NCI-H2081 treated with DMSO at 0.1 percent for 48 hours (cell line): ENCODE results near the gene PSPC1.

ENCODE experiments used
- DNase-seq: peaks from one replicate; lab custom pipeline; 2025; lab: John Stamatoyannopoulos, UW

The PSPC1 gene

GRCh38 chr13:19673473-19674430 lies 109.0 kb downstream of the PSPC1 start:
- DNase-seq = no peak

DNA sequence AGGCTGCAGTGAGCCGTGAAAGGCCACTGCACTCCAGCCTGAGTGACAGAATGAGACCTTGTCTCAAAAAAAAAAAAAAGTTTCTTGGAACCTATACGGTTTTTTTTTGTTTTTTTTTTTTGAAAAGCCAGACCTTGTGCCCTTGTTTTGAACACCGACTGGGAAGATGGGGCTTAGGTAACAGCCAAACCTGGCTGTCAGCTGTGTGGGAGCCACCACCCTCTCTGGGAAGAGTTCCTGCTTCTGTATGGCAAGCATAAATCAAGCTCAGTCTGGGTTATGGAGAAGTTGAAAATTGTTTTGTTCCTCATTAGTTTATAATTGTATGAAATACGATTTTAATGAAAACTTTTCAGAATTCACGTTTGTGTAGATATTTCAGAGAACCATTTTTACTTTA lies 109.8 kb downstream of the PSPC1 start:
- DNase-seq = no peak

- no peak for DNase-seq
Measured at GRCh38 chr13:19670147-19670546, 112.6 kb downstream of the PSPC1 start.

GRCh38 chr13:19668778-19669177 lies 114.0 kb downstream of the PSPC1 start:
- DNase-seq = no peak

- no peak for DNase-seq
Measured at GRCh38 chr13:19665427-19665859, 117.3 kb downstream of the PSPC1 start.

- DNase-seq = no peak
Measured at GRCh38 chr13:19664481-19665230, 118.1 kb downstream of the PSPC1 start.

DNA sequence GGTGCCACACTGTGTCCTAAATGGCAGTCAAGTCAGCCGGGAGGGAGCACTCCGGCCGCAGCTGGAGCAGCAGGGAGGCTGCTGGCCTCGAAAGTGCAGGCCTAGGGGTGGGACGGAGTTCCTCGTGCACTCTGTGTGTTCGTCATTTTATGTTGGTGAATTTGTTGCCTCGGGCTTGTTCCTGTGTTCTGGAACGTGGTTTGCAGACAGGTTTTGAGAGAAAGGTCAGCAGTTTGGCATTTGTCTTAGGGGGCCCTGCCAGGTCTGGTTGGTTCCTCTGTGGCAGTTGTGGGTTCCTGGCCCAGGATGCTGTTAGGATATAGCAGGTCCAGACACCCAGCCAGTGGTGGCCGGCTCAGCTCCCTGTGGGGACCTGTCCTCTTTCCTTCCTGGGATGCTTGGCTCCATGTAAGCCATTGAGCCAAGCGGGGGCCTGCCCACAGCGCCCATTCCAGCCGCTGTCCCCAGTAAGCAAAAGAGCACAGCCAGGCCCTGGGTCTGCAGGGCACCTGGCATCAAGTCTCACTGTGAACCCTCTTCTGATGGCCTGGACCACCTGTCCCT lies 119.2 kb downstream of the PSPC1 start:
- DNase-seq = no peak

- DNase-seq = no peak
Measured at GRCh38 chr13:19661561-19661960, 121.2 kb downstream of the PSPC1 start.

DNA sequence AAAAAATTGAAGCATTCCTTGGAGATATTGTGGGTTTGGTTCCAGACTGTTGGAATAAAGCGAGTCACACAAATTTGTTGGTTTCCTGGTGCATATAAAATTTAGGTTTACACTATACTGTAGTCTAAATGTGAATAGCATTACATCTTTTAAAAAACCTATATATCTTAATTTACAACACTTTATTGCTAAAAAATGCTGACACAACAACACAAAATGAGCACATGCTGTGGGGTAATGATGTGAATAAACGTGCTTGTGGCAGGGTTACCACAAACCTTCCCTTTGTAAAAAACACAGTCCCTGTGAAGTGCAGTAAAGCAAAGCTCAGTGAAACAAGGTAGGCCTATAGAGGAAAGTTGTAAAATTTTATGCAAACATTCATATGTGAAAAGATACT lies 121.6 kb downstream of the PSPC1 start:
- no peak for DNase-seq

GRCh38 chr13:19658831-19659230 lies 123.9 kb downstream of the PSPC1 start:
- DNase-seq = no peak

- no peak for DNase-seq
Measured at GRCh38 chr13:19657872-19658591, 124.7 kb downstream of the PSPC1 start.
